GM04503 (cell line): ENCODE measurements around the gene TPD52L1.
A peak's percentile ranks its signal among the peaks of the same experiment; 100 is the strongest.

Experiments
- DNase-seq: peaks from one replicate; pipeline ENCODE4 v3.0.0-alpha.2; 2012; ENCODE audit warnings: low read depth

TPD52L1 gene

DNA sequence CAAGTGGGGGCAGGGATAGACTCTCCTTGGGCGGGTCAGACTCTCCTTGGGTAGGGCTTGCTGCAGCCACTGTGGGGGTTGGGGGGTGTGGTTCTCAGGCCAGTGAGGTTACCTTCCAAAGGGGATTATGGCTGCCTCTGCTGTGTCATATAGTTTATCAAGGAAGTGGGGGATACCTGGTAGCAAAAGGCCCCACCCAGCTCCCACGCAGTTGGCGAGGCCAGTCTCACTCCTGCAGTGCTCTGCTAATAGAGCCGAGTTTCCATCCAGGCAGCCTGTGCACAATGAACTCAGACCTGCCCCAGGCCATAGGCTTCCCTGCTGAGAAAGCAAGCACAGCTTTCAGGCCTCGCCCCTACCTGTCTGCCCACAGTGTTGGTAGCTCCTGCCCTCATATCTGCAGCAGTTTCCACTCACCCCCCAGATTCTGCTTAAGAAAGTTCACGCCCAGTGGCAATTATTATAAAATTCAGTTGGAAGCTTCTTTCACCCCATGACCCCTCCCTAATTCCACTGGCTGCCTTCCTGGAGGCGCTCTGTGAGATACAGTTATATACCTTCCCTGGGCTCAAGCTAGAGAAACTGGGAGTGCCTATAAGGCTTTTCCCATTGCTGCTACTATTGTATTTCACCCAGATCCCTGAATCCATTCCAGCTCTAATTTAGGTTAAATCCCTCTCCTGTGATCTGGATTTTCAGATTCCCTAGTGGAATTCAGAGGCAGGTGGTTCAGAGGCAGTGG lies 92.1 kb downstream of the TPD52L1 start:
- no peak for DNase-seq

DNA sequence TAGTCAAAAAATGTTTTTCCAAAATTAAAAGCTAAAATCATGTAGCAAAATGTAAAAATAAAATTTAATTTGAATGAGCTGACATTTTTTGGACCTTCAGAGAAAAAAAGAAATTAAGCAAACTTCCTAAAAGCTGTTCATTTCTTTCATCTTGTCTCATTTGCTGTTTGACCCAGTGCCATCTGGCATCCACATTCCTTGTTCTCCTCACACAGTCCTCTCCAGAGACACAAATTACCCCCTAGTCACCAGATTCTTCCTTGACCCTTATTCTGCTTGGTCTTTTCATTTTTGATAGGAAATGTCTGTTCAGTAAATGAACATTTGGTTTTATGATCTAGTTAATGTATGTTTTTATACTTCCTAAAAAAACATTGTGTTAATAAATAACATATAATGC lies 93.0 kb downstream of the TPD52L1 start:
- DNase-seq, result no peak

DNA sequence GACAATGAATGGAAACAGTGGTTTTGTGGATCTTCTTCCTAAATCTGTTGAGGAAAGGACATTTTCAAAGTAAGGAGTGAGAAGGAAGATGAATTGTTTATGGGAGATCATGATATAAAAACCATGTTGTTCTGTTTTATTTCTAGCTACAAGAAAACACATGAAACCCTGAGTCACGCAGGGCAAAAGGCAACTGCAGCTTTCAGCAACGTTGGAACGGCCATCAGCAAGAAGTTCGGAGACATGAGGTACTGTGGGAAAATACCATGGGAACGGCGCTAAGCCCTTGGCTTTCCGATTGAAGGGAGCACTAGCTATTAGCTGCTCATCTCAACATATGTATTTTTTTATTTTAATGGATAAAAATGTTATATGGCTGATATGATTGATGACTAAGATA lies 94.6 kb downstream of the TPD52L1 start:
- DNase-seq, result no peak

DNA sequence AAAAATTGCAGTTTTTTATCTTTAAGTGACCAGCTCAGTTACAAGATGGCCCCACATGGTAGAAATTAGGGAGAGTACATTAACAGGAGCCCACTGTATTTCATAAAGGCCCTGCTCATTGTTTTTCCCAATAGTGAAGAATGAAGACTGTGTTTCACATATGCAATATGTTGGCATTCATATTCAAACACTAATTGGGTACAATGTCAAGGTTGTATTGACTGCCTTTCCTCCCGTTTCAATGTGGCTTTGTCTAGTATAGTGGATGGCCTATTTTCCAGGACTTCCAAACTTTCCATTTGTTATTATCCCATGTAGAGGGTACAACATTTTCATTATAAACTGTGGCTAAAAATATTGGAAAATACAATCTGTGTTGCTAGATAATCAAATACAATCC lies 96.9 kb downstream of the TPD52L1 start:
- no peak for DNase-seq

DNA sequence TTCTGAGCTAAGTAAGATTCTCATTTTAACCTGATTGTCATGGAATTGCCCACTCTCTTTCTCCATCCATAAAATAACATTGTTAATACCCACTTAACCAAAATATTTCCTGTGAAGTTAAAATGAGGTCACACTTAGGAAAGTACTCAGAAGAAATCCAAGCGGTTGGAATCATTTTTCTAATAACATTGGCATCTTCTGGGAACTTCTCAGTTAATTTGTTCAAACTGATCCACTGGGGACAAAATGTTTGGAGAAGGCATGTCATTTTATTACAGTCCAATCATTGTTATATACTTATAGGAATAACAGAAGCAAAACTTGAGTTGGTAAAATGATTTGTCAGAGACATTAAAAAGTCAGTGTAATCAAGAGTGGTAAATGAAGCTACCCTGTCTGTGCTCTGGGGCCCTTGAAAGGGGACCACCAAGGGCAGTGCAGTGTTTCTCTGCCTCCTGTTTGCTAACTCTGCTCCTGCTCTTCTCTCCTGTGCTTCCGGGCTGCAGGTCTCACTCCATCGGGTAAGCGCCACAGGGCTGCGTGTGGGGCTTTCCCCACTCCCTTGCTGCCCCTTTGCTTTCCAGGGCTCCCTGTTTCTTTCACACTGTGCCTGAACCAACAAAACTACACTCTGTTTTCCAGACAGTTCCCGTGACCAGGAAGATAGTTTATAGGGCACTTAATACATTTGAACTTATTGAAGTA lies 98.1 kb downstream of the TPD52L1 start:
- DNase-seq, result no peak

DNA sequence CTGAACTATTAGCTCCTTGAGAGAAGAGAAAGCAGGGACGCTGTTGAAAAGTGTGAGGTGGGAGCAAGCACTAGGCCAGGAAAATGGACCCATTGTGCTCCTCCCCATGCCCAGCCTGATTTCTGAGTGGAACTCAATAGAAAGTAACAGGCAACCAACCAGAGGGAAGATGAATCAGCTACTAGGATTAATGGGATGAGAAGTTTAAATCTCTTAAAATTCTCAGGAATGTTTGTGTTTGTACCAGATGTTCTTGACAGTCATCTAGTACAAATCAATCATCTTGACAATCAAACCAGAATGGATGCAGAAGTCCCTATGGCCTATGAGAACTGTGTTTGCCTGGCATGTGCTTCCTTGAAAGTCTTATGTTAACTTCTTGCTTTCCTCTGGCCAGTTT lies 99.3 kb downstream of the TPD52L1 start:
- DNase-seq, result no peak

DNA sequence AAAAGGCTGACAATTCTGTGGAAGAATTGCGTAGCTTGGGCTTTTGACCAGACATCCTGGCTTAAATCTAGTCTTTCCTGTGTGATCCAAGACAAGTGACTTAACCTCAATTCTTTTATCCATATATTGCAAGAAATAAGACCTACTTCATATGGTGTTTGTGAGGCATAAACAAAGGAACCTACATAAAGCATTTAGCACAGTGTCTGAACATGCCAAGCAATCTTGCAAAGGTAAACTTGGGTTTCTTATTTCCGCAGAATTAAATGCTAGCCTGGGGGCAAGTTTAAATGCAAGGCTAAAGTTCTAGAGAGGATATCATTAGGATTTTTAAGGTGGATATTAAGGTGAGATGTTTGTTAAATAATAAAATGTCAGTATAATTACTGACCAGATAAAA lies 100.3 kb downstream of the TPD52L1 start:
- DNase-seq, result no peak

DNA sequence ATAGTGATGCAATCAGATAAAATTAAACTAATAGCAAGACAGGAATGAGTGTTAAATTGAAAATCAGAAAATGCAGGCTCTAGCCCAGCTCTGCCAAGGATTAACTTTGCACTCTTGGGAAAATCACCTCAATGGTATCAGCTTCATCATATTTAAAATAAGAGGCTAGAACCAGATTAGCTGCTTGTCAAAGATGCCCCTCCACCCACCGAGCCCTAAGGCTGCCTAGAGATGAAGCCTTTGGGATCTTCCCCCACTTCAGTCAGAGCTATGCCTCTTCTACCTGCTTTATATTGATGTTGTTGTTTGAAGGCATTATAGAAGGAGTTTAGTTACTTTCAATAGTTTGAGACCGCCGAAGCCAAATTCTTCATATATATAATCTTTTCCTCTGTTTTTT lies 100.7 kb downstream of the TPD52L1 start:
- no peak for DNase-seq

DNA sequence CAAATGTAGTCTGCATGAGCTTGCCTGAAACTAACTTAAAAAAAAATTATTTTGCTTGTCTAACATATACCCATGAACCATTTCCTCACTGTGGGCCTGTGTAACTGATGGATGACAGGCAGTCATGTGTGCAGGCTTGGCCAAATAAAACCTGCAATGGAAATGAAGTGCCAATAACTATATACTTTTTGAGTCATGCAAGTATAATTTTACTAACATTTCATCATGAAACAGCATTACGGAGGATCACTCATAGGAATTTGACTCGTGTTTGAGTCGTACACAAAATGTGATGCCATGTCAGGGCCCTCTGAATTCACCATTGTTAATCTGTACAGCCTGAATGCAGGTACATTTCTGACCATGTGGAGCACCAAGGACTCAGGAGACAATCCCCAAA lies 101.6 kb downstream of the TPD52L1 start:
- DNase-seq, result no peak

DNA sequence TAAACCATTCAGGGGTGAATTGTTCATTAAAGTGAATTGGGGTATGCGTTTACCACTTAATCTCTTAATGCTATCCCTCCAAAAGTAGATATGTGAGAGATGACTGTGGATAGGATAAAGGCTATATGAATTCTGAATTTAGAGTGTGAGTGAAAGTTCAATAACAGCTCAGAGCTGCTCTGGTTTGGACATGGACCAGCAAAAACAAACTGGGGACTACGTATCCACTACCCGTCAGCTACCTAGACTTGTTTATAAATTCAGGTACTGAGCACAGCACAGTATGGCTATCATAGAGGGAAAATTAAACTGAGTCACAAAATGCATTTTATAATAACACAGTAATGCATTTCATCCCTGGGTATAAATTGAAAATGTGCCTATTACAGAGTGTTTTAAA lies 103.8 kb downstream of the TPD52L1 start:
- no peak for DNase-seq

DNA sequence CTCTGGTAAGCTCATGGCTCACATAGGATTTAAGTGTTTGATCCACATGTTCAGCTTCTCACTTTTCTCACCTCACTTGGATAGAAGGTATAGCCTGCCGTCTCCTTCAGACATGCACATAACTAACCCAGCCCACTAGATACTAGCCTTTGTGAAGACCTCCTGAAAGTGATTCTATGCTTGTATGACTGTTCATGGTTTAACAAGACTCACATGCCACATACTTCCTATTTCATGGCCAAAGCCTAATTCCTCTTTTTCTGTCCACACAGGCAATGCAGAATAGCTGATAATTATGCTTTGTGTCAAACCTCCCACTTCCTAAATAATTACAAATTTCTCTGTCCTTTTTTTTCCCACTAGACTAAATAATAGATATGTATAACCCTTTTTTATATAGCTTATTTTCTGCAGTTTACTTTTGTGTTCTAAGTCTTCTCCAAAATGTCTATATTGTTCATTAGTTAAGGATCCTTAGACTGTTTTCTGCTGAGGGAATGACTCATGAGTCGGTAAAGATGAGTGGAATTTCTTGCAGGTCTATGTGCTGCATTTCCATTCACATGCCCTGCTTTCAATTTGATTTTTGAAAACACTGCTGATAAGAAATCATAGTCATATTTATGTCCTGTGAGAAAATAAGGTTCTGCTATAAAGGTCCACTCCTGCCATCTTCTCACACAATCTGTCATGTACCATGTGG lies 105.2 kb downstream of the TPD52L1 start:
- DNase-seq, result no peak

DNA sequence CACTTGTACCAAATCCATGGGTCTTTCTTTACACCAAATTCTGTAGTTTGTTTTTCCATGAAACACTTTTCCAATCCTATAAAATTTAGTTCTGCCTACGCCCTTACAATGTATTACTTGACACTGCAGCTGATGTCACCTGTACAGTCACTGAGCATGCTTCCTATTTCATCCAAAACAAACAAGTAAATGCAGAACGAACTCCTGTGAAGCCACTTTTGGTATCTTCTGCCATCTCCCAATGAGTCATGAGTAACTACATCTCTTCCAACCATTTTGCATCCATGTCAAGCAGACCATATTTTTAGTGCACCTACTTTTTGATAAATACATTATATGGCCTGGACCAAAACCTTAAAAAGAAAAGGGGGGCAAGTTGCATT lies 105.8 kb downstream of the TPD52L1 start:
- DNase-seq, result no peak

DNA sequence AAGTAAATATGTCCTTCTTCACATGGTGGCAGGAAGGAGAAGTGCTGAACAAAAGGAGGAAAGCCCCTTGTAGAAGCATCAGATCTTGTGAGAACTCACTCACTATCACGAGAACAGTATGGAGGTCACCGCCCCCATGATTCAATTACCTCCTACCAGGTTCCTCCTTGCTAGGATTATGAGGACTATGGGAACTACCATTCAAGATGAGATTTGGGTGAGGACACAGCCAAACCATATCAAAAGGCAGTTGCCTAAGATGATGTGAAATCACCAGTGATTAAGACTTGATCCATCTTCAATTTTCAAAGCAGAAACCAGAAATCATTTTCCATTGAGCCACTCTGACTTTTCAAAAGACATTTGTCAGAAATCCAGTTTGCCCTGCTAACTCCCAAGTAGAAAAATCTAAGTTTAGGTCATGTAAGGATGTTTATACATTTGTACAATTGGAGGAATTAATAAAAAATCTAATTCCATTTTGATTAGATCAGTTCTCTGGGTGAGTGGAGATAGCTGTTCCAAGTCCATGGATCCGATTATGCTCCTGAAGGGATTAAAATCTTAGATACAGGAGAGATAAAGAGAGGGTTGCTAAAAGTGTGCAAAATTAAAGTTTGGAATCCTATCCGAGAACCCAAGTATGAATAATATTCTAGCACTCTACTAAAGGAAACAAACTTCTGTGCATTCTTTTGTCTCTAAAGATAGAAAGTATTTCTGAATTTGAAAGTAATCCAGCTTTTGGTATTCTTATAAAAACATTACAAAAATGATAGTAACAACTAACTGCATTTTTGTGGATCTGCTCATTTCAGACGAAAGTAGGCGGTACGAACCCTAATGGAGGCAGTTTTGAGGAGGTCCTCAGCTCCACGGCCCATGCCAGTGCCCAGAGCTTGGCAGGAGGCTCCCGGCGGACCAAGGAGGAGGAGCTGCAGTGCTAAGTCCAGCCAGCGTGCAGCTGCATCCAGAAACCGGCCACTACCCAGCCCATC lies 108.7 kb downstream of the TPD52L1 start:
- DNase-seq, result peak; percentile 60

DNA sequence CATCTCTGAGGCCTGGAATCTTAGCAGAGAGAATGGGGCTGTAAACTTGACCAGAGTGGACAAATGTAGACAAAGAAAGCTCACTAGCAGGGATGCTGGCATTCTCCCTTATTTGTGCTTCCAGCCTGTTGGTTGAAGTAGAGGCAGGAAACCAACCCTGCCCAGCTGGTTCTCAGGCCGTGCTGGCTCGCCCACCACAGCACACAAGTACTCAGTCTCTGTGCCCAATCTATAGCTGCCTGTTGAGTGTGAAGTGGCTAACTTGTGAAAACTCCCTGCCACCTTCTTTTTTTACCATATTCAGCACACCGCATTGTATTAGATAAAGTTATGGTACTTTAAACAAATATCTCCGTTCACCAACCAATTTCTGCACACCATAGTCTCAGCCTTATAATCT lies 110.9 kb downstream of the TPD52L1 start:
- no peak for DNase-seq

DNA sequence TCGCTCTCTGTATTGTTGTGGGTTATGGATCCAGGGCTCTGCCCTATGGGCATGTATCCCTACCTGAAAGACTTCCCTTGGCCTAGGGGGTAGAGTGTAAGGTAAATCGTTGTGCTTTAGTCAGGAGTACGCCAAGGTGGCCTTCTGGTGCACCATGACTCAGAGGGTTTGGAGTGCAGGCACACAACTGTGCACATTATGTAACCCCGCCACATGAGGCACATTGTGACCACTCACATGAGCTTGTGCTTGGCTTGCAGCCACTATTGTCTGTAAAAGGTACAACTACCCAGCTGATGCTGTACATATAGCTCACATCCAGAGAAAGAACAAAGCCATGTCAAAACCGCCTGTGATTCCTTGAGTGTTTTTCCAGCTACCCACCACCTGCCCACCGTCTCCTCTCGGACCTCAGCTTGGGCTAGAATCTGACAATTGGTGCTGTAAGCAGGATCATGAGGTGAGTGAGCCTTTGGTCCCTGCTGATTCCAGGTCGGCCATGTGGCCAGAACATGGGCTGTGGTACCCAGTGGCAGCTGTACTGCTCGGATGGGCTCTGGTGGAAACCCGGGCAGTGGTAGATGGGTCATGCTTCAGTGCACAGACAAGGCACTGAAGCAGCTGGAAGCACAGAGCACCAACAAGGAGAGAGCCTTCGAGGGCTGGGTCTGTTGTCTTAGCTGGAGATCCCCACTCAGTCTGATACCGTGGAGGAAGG lies 114.4 kb downstream of the TPD52L1 start:
- no peak for DNase-seq

DNA sequence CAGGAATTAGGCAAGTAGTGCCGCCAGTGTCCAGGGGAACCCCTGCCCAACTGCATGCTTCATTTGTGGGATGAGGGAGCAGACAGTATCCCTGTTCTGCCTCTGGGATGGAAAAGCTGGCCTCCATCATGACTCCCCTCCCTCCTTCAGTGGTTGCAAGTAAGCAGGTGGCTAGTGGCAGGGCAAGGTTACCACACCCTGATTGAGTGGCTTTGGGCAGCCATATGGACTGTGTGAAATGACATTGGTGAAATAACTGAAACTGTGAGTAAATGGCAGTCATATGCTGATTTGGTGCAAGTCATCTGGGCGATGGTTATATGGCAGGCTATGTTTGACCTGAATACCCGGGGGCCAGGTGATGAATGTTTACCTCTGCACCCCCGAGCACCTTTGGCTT lies 115.2 kb downstream of the TPD52L1 start:
- no peak for DNase-seq

DNA sequence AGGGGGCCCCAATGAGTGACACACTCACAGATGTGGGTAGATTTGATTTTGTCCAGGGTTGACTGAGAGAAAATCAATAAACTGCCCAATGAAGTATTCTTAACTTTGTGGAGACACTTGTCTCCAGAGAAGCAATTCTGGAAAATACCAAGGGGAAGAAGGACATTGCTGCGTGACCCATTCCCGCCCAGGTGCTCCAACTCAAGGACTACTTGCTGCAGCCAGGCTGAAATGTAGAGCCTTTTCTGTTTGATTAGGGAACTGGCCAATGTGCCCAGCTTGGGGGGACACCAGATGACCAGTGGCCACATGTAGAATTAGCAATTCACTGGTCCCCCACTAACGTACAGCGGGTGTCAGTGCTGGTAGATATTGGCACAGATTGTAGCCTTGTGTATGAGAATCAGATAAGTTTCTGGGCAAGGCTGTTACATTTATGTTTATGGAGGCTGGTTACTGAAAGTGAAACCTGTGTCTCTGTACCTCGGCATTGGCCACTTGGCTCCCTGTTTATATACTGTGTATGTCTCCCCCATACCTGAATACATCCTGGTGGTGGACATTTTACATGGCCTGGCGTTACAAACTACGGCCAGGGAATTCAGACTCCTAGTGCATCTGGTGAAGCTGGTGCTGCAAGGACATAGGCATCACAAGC lies 115.9 kb downstream of the TPD52L1 start:
- DNase-seq, result no peak

DNA sequence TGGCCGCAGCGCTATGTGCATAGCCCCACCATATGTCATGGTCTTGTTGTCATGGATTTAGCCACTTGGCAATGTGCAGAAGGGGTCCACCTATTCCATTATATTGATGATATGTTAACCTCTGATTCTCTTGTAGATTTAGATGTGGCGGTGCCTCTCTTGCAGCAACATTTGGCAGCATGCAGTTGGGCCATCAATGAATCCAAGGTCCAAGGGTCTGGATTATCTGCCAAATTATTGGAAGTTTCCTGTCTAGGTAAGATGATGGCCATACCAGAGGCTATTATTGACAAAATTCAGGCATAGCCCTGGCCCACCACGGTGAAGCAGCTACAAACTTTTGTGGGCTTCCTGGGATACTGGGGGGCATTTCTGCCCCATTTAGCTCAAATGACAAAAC lies 116.8 kb downstream of the TPD52L1 start:
- DNase-seq, result no peak

DNA sequence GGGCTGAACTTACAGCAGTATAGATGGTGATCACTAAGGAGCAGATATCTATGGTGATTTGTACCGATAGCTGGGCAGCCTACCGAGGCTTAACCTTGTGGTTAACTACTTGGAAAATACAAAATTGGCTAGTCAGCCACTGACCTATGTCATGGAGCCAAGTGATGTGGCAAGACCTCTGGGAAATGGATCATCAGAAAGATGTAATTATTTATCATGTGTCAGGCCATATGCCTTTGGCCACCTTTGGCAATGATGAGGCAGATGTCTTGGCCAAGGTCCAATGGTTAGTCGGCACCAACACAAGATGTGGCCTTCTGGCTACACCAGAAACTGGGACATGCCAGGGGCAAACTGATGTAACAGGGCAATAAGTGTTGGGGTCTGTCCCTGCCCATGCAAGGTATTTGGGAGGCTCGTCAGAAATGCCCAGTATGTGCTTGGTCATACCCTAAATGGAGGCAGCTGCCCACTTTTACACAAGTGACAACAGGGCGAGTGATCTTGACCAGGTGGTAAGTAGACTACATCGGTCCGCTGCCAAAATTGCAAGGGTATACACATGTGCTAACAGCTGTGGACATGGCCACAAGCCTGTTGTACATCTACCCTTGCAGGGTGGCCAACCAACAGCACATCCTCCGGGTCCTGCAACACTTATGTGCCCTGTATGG lies 118.0 kb downstream of the TPD52L1 start:
- no peak for DNase-seq

DNA sequence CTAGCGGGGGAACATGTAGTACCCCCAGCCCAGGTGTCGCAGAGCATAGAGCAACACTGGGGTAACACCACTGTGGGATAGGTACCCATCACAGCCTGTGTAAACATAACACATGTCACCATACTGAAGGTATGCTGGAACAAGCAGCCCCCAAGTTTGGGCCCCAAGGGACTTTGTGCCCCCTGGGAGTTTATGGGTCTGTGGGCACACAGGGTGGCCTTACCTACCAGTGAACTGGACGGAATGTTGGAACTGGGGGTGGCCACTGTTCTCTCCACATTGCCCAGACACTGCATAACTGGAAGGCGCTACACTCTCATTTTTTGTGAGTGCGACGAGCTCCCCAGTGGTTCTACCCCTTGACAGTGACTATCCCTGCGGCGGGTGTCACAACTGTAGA lies 119.7 kb downstream of the TPD52L1 start:
- no peak for DNase-seq
